ENCODE data around the gene MYLK.
"Not testable (repeated sequence)": the region's sequence is repeated elsewhere in the genome, so short reads cannot be mapped to it uniquely, and the experiment has no call there.

MYLK gene

GRCh38 chr3:123611674-123612073, 272.5 kb downstream of the MYLK start:
- FAIRE-seq: not testable (repeated sequence)

DNA sequence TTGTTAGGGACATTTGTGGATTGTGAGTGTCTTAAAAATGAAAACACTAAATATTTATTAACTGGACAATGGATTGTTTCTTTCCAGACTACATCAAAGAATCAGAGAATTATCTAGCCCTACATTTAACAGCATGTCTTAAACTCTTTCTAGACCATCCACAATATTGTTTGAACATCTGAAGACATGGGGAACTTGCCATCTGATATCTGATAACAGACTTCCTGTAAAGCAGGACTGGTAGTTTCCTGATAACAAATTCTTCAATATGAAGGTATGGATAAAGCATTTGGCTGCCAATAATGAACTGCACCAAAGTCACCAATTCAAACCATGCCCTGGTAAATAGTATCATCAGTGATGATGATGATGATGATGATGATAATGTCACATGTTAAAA, 273.1 kb downstream of the MYLK start:
- no peak for FAIRE-seq

- no peak for FAIRE-seq
These were observed 273.8 kb downstream of the MYLK start for GRCh38 chr3:123610331-123610730.

- FAIRE-seq: no peak
These were observed 275.1 kb downstream of the MYLK start for GRCh38 chr3:123609063-123609462.

DNA sequence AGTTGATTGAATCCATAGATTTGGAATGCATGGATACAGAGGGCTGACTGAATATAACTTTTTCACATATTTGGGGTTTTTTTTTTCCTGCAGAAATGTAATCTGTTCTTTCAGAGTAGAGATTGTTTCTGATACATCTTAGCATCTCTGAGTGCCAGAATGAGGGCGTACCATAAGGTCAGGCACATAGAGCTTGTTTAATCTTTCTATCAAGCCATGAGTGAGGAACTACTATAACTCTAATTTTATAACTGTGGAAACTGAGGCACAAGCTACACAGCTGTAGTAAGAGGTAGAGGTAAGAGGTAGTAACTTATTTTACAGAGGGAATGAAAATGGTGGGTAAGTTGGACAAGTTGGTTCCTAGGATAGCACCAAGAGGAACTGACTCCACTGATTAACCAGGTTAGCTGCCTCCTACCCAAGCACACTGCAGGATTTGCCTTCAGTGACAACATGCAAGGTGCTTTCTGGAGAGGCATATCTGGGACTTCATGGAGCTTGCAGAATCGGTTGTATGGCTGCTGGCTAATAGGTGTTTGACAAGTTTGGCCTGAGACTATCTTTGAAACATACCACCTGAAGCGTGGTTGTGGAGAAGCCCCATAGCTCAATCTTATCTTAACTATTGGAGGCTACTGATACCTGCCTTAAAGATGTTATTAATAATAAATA, 275.7 kb downstream of the MYLK start:
- no peak for FAIRE-seq

DNA sequence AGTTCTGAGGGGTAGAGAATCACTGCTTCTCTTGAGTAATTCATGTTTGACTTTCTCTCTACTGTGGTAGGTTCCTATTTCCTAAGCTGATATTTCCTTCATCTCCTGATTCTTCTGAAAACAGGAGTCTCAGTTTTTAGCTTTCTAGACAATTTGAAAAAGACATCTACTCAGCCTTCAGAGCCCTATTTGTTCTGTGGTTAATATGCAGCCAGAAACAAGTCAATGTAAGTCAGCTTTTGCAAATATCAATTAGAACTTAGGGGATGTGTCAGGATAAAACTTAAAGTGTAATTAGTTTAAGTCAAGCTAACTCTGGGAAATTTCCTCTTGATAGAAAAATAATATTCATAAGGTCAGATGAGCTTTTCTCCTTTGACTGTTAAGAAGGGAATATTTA, 277.6 kb downstream of the MYLK start:
- no peak for FAIRE-seq

- no peak for FAIRE-seq
These were observed 278.3 kb downstream of the MYLK start for GRCh38 chr3:123605789-123606234.

DNA sequence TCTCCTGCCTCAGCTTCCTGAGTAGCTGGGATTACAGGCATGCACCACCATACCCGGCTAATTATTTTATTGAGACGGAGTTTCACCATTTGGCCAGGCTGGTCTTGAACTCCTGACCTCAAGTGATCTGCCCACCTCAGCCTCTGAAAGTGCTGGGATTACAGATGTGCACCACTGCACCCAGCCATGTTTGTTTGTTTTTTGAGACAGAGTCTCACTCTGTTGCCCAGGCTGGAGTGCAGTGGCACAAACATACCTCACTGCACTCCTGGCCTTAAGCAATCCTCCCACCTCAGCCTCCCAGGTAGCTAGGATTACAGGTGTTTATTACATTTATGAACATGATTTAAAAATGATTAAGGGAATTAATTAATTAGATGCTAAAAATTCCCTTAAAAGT, 281.0 kb downstream of the MYLK start:
- not testable (repeated sequence) for FAIRE-seq

DNA sequence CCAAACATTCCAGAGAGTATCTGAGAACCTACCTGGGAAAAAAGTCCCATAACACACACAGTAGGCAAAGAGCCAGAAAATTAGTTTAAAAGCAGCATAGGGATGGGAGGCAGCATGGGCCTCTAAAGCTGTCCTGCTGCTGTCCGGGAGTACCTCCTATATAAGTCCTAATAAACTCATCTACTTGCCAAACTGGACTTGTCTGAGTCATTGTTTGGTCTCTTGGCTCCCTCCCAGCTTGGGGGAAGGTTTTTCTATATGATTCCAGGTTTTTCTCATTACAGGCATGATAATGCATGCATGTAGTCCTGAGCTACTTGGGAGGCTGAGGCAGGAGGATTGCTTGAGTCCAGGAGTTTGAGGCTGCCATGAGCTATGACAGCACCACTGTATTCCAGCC, 281.8 kb downstream of the MYLK start:
- FAIRE-seq: no peak

DNA sequence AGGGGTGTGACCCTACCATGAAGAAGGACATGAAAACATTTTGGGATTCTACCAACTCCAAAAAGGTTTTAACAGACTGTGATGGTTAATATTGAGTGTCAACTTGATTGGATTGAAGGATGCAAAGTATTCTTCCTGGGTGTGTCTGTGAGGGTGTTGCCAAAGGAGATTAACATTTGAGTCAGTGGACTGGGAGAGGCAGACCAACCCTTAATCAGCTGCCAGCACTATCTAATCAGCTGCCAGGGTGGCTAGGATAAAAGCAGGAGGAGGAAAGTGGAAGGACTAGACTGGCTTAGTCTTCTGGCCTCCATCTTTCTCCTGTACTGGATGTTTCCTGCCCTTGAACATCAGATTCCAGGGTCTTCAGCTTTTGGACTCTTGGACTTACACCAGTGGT, 283.3 kb downstream of the MYLK start:
- not testable (repeated sequence) for FAIRE-seq

GRCh38 chr3:123597561-123597960, 286.6 kb downstream of the MYLK start:
- FAIRE-seq: no peak

DNA sequence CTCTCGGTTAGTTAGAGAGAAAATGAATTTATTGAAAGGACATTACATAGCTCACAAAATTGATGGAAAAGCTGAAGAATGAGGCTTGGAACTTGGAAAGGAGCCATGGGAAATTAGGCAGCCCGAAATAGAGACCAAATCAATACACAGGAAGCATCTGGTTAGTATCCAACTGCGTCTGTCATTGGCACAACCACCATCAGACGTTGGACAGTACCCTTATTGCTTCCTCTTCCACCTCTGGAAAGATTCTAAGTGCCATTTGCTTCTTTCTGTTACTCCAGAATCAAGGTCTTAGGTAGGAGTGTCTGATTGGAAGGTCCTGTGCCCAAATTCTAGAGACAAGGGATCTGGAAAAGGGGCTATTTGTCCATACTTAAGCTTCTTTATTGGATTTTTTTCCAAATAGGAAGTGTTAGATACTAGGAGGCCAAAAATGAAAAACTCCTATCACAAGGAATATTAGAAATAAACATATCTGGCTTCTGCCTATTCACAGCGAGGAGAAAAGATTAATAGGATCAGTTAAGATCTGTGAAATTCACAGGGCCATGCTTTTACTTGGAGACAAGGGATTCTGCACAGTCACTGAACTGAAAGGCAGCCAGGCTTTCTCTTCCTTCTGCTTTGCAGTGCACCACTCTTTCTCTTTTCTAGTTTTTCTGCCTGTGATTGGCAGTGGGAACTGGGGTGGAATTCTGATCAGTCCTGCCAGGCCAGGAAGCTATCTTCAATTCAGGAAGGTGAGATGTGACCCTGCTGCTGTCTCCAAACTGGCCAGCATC, 288.5 kb downstream of the MYLK start:
- no peak for FAIRE-seq

DNA sequence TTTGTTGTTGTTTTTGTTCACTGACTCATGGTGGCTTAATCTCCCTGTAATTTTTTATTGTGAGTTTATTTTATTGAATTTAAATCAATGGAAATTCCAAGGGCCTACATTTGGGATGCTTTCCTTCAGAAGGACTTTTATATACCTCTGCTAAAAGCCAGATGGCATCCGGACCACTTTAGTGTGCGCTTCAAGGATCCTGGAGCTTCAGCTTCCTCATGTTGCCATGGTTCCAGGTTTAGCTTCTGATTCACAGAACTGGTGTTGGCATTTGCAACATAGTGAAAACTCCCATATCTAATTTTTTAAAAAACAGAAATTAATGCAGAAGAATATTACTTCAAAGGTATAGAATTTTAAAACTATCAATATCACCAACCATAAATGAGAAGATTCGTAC, 290.8 kb downstream of the MYLK start:
- no peak for FAIRE-seq

DNA sequence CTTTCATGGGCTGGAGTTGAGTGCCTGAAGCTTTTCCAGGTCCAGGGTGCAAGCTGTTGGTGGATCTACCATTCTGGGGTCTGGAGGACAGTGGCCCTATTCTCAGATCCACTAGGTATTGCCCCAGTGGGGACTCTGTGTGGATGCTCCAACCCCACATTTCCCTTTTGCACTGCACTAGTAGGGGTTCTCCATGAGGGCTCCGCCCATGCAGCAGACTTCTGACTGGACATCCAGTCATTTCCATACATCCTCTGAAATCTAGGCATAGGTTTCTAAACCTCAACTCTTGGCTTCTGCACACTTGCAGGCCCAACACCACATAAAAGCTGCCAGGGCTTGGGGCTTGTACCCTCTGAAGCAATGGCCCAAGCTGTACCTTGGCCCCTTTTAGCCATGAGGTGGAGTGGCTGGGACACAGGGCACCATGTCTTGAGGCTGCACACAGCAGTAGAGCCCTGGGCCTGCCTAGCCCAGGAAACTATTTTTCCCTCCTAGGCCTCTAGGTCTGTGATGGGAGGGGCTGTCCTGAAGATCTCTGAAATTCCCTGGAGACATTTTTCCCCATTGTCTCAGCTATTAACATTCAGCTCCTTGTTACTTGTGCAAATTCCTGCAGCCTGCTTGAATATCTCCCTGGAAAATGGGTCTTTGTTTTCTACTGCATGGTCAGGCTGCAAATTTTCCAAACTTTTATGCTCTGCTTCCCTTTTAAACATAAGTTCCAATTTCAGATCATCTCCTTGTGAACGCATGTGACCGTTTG, 293.3 kb downstream of the MYLK start:
- no peak for FAIRE-seq

DNA sequence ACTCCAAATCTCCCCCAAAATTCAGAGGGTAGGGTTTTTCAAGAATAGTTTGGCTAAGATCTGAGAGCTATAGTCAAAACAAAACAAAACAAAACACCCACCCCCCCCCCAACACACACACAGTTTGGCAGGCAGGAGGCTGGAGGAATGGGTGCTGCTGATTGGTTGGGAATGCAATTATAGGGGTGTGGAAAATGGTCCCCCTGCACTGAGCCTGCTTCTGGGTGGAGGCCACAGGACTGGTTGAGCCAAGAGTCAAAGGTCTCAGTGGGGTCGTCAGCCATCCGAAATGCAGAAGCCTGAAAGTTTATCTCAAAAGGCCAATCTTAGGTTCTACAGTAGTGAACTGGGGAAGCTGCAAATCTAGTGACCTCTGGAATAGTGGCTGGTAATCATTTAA, 296.7 kb downstream of the MYLK start:
- no peak for FAIRE-seq

- no peak for FAIRE-seq
These were observed 297.2 kb downstream of the MYLK start for GRCh38 chr3:123586968-123587367.

DNA sequence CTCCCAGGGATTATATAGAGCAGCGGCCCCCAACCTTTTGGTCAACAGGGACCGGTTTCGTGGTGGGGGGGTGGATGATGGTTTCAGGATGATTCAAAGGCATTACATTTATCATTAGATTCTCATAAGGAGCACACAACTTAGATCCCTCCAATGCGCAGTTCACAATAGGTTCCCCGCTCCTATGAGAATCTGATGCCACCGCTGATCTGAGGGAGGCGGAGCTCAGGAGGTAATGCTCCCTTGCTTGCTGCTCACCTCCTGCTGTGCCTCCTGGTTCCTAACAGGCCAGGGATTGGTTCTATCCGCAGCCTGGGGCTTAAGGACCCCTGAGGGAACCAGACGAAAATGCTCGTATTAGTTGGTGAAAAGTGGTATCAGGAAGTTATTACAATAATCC, 298.0 kb downstream of the MYLK start:
- no peak for FAIRE-seq

GRCh38 chr3:123584988-123585937, 298.9 kb downstream of the MYLK start, which contains the start of gene HACD2:
TSS of gene HACD2 (minus strand) at chr3:123585053. CDS start at chr3:123585027, 26 bp downstream.
- FAIRE-seq: peak; percentile 95

GRCh38 chr3:123584284-123584987, 299.7 kb downstream of the MYLK start:
- FAIRE-seq: no peak

GRCh38 chr3:123583561-123583960, 300.6 kb downstream of the MYLK start:
- no peak for FAIRE-seq

GRCh38 chr3:123582315-123582714, 301.8 kb downstream of the MYLK start:
- FAIRE-seq: no peak

DNA sequence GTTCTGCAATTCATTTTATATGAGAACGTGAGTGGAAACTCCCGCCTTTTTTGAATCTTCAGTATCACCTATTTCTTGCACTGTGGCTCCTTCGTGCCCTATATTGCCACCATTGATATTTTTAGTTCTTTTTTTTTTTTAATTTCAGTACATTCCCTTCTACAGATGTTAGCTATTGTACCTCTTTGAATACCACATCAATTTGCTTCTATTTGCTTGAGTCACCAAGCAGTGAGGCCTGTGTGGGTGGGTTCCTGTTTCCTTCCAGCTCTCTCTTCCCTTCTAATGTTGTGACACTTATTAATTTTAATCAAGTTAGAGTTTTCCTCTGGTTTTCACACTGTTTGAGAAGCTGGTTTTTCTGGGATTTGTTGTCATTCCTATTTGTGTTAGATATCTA, 308.0 kb downstream of the MYLK start:
- FAIRE-seq: no peak
